ENCODE results near the gene OLR1. TPM values are rescaled to one million over a fixed set of nuclear protein-coding genes. Genes with fewer than 3 reads are reported as not detected.
"Not testable (repeated sequence)": the region's sequence is repeated elsewhere in the genome, so short reads cannot be mapped to it uniquely, and the experiment has no call there.

OLR1 gene
- total and polyA plus RNA-seq, 2 donors (not counting 1 experiment from before 2014, with no cell fraction given): not detected

GRCh38 chr12:10189653-10190052 lies 17.7 kb upstream of the OLR1 start:
- peaks cover 0 to 36% (median 22%) of the 10 kb centered on the region in 4 experiments for H3K27me3 ChIP-seq (replicated peaks in 1 of 4; ENCODE audit: control extremely low read depth in 1 of 4, control insufficient read depth in 3 of 4, insufficient read depth in 4 of 4, low read length in 3 of 4)
- H3K9me3 Mint-ChIP-seq (ENCODE audit: insufficient read depth): no peaks in the 10 kb centered on the region
- H3K9ac ChIP-seq (ENCODE audit: low read length): no peak overlapping the region
- 94% methylated on average over 2 of the region's 5 CpGs for WGBS (ENCODE audit: insufficient coverage)
- no peak overlapping the region for H3K27ac Mint-ChIP-seq
- POLR2A ChIA-PET: no interaction called here
- H2AFZ ChIP-seq (ENCODE audit: insufficient read depth, low read depth, low read length, poor library complexity, severe bottlenecking): no peak overlapping the region
- H4K20me1 ChIP-seq (ENCODE audit: control insufficient read depth, insufficient read depth, low read length, poor library complexity, severe bottlenecking): no peaks in the 10 kb centered on the region
- peaks cover 11% of the 10 kb centered on the region for H3K4me1 Mint-ChIP-seq
- intact Hi-C loops (cut with micrococcal nuclease): loop anchor here (1.0 to 10.0 kb wide), 2 partner anchors 36 to 155 kb away; partner anchors contain the start of gene CLEC9A
- ATAC-seq (ENCODE audit: low read depth) (no peak), DNase-seq (no peak)
- no peak overlapping the region for H3K4me2 ChIP-seq (replicated peaks; ENCODE audit: low read depth, low read length, poor library complexity, severe bottlenecking)
- no peak overlapping the region for H3K4me3 ChIP-seq (ENCODE audit: control extremely low read depth in 1 of 5, extremely low read depth in 1 of 5, insufficient read depth in 1 of 5, low read depth in 2 of 5, low read length in 4 of 5)
- no peaks in the 10 kb centered on the region for H3K36me3 ChIP-seq (replicated peaks in 1 of 2; ENCODE audit: control extremely low read depth in 1 of 2, control insufficient read depth in 1 of 2, extremely low read depth in 1 of 2, insufficient read depth in 2 of 2, low read length in 1 of 2)
- no peak overlapping the region for H3K27ac ChIP-seq (ENCODE audit: low read length in 2 of 2)
- no peak overlapping the region for H3K4me3 Mint-ChIP-seq
- CTCF ChIA-PET: interaction anchor here (0.6 to 1.9 kb wide), 12 partner anchors 19 to 439 kb away, joined by 3 to 14 read pairs (median 4); partner anchors contain the start of gene GABARAPL1
- peaks cover 63% of the 10 kb centered on the region for H3K27me3 Mint-ChIP-seq
- H3K79me2 ChIP-seq (ENCODE audit: control insufficient read depth, insufficient read depth, low read length): no peaks in the 10 kb centered on the region
- peaks cover 0 to 5% of the 10 kb centered on the region in 2 donors for H3K4me1 ChIP-seq (ENCODE audit: control insufficient read depth in 2 of 2, insufficient read depth in 2 of 2, low read length in 2 of 2)
- H3K9me3 ChIP-seq (ENCODE audit: control extremely low read depth in 1 of 3, control insufficient read depth in 2 of 3, insufficient read depth in 1 of 3, low read length in 2 of 3): peaks cover 0 to 1% (median 0%) of the 10 kb centered on the region in 3 donors
- TF ChIP-seq EZH2 (IDR thresholded peaks at IDR 0.05; ENCODE audit: borderline replicate concordance, insufficient read depth, low read depth, low read length, poor library complexity, severe bottlenecking) (no peak), CTCF (IDR thresholded peaks at IDR 0.05) (no peak)

- H3K4me2 ChIP-seq (replicated peaks; ENCODE audit: low read depth, low read length, poor library complexity, severe bottlenecking); H2AFZ ChIP-seq (ENCODE audit: insufficient read depth, low read depth, low read length, poor library complexity, severe bottlenecking); H3K79me2 ChIP-seq (ENCODE audit: control insufficient read depth, insufficient read depth, low read length); H3K27ac Mint-ChIP-seq; H3K9ac ChIP-seq (ENCODE audit: low read length); POLR2A ChIA-PET; DNase-seq; H3K4me1 Mint-ChIP-seq; H3K36me3 ChIP-seq (replicated peaks in 1 of 2; ENCODE audit: control extremely low read depth in 1 of 2, control insufficient read depth in 1 of 2, extremely low read depth in 1 of 2, insufficient read depth in 2 of 2, low read length in 1 of 2); H3K9me3 ChIP-seq (ENCODE audit: control extremely low read depth in 1 of 3, control insufficient read depth in 2 of 3, insufficient read depth in 1 of 3, low read length in 2 of 3); H3K27ac ChIP-seq (ENCODE audit: low read length in 2 of 2); H3K4me3 ChIP-seq (ENCODE audit: control extremely low read depth in 1 of 5, extremely low read depth in 1 of 5, insufficient read depth in 1 of 5, low read depth in 2 of 5, low read length in 4 of 5); H4K20me1 ChIP-seq (ENCODE audit: control insufficient read depth, insufficient read depth, low read length, poor library complexity, severe bottlenecking); H3K9me3 Mint-ChIP-seq (ENCODE audit: insufficient read depth); H3K4me1 ChIP-seq (ENCODE audit: control insufficient read depth in 2 of 2, insufficient read depth in 2 of 2, low read length in 2 of 2); intact Hi-C loops (cut with micrococcal nuclease); ATAC-seq (ENCODE audit: low read depth); H3K4me3 Mint-ChIP-seq: not testable (repeated sequence)
- H3K27me3 ChIP-seq (replicated peaks in 1 of 4; ENCODE audit: control extremely low read depth in 1 of 4, control insufficient read depth in 3 of 4, insufficient read depth in 4 of 4, low read length in 3 of 4): peaks cover 0 to 32% (median 19%) of the 10 kb centered on the region in 4 experiments
- peaks cover 65% of the 10 kb centered on the region for H3K27me3 Mint-ChIP-seq
- CTCF ChIA-PET: interaction anchor here (1.2 to 2.3 kb wide), 2 partner anchors 10 to 34 kb away, joined by 4 to 6 read pairs; no protein-coding TSS in a partner anchor
- WGBS (ENCODE audit: insufficient coverage): 85% methylated on average over 5 of the region's 6 CpGs
Observed at GRCh38 chr12:10186958-10187357, 15.0 kb upstream of the OLR1 start.
